SK-N-SH treated with all-trans-retinoic acid at 6 μM for 48 hours (cell line): ENCODE data around the gene ASF1B.

Experiments
- ATAC-seq: fragments of 200-7000 bp; cut with Tn5 transposase; 3 replicates; pipeline ENCODE4 v1.9.1; 2020; ENCODE audit warnings: mild to moderate bottlenecking, moderate library complexity
- ARNTL ChIP-seq: fragments of 450-650 bp; formaldehyde crosslinking; IDR thresholded peaks from 2 replicates; pipeline ENCODE4 v1.5.0; 2020; ENCODE audit warnings: low read depth, mild to moderate bottlenecking, moderate library complexity, borderline replicate concordance
- CSDC2 ChIP-seq: fragments of 250-450 bp; sonication (Bioruptor Pico); IDR thresholded peaks from 2 replicates; pipeline ENCODE4 v1.5.0; 2020; ENCODE audit warnings: mild to moderate bottlenecking, moderate library complexity
- ESRRG ChIP-seq: fragments of 250-450 bp; sonication (Bioruptor Pico); IDR thresholded peaks from 2 replicates; pipeline ENCODE4 v1.6.1; 2021; ENCODE audit warnings: mild to moderate bottlenecking
- GLIS3 ChIP-seq: fragments of 250-450 bp; sonication (Bioruptor Pico); IDR thresholded peaks from 2 replicates; pipeline ENCODE4 v1.5.0; 2020; ENCODE audit warnings: mild to moderate bottlenecking, moderate library complexity
- ISL1 ChIP-seq: fragments of 250-450 bp; sonication (Bioruptor Pico); IDR thresholded peaks from 2 replicates; pipeline ENCODE4 v2.1.2; 2022; ENCODE audit warnings: mild to moderate bottlenecking, moderate library complexity
- OSR1 ChIP-seq: fragments of 250-450 bp; sonication (Bioruptor Pico); IDR thresholded peaks from 2 replicates; pipeline ENCODE4 v1.8.0; 2022; ENCODE audit warnings: moderate library complexity, mild to moderate bottlenecking, inconsistent platforms
- TCF4 ChIP-seq: fragments of 250-450 bp; sonication (Bioruptor Pico); IDR thresholded peaks from 2 replicates; pipeline ENCODE4 v1.8.0; 2021; ENCODE audit warnings: mild to moderate bottlenecking, moderate library complexity, borderline replicate concordance
- TOX ChIP-seq: fragments of 250-450 bp; sonication (Bioruptor Pico); IDR thresholded peaks from 2 replicates; pipeline ENCODE4 v1.8.0; 2021; ENCODE audit warnings: mild to moderate bottlenecking, moderate library complexity, borderline replicate concordance
- TSHZ2 ChIP-seq: fragments of 250-450 bp; sonication (Bioruptor Pico); IDR thresholded peaks from 2 replicates; pipeline ENCODE4 v1.5.0; 2020; ENCODE audit warnings: mild to moderate bottlenecking, moderate library complexity
- ZC3H10 ChIP-seq: fragments of 250-450 bp; sonication (Bioruptor Pico); IDR thresholded peaks from 2 replicates; pipeline ENCODE4 v1.5.1; 2021; ENCODE audit warnings: mild to moderate bottlenecking, moderate library complexity
- ZFP3 ChIP-seq: fragments of 250-450 bp; sonication (Bioruptor Pico); IDR thresholded peaks from 2 replicates; pipeline ENCODE4 v1.5.0; 2020; ENCODE audit warnings: mild to moderate bottlenecking, moderate library complexity
- ZFP30 ChIP-seq: fragments of 450-650 bp; formaldehyde crosslinking; IDR thresholded peaks from 2 replicates; pipeline ENCODE4 v1.5.0; 2022; ENCODE audit warnings: mild to moderate bottlenecking, moderate library complexity
- ZNF565 ChIP-seq: fragments of 450-650 bp; formaldehyde crosslinking; conservative IDR thresholded peaks from 2 replicates; pipeline ENCODE4 v1.5.0; 2020; ENCODE audit warnings: low read depth, mild to moderate bottlenecking, moderate library complexity
- ZNF70 ChIP-seq: fragments of 450-650 bp; formaldehyde crosslinking; IDR thresholded peaks from 2 replicates; pipeline ENCODE4 v1.5.0; 2020; ENCODE audit warnings: mild to moderate bottlenecking, moderate library complexity
- ZNF8 ChIP-seq: fragments of 450-650 bp; formaldehyde crosslinking; IDR thresholded peaks from 2 replicates; pipeline ENCODE4 v1.5.0; 2020; ENCODE audit warnings: mild to moderate bottlenecking, moderate library complexity
- TF ChIP-seq, protein P1 (sequence below): fragments of 250-450 bp; sonication (Bioruptor Pico); IDR thresholded peaks from 2 replicates; pipeline ENCODE4 v1.5.1; 2020; ENCODE audit warnings: low read depth, mild to moderate bottlenecking, moderate library complexity
- TF ChIP-seq, protein P2 (sequence below): fragments of 250-450 bp; sonication (Bioruptor Pico); IDR thresholded peaks from 2 replicates; pipeline ENCODE4 v1.5.1; 2021; ENCODE audit warnings: mild to moderate bottlenecking, moderate library complexity
- TF ChIP-seq, protein P3 (sequence below): fragments of 250-450 bp; sonication (Bioruptor Pico); IDR thresholded peaks from 2 replicates; pipeline ENCODE4 v1.8.0; 2021; ENCODE audit warnings: low read depth, mild to moderate bottlenecking, moderate library complexity, borderline replicate concordance

ASF1B gene

DNA sequence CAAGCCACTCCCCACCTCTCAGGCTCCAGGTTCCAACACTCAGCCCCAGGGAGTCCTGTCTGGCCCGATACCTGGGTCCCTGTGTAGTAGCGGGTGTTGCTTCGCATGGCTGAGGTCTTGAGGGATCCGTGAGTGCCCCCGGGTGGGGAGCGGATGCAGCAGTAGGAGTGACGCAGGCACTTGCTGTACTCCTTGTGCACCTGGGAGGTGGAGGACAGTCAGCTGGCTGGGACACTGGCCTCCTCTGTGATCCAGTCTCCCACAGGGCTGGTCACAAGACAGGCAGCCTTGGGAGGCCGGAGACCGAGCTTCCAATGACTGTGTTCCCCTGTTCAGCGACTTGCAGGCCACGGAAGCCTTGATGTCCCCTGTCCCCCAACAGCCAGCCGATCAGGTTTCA is 16.3 kb upstream of the ASF1B start (continued):
- TF ChIP-seq, protein P1, sequence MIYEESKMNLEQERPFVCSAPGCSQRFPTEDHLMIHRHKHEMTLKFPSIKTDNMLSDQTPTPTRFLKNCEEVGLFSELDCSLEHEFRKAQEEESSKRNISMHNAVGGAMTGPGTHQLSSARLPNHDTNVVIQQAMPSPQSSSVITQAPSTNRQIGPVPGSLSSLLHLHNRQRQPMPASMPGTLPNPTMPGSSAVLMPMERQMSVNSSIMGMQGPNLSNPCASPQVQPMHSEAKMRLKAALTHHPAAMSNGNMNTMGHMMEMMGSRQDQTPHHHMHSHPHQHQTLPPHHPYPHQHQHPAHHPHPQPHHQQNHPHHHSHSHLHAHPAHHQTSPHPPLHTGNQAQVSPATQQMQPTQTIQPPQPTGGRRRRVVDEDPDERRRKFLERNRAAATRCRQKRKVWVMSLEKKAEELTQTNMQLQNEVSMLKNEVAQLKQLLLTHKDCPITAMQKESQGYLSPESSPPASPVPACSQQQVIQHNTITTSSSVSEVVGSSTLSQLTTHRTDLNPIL (CRISPR knock-in tag): no peak
- TF ChIP-seq TSHZ2 (CRISPR knock-in tag) (no peak), GLIS3 (CRISPR knock-in tag) (no peak)

DNA sequence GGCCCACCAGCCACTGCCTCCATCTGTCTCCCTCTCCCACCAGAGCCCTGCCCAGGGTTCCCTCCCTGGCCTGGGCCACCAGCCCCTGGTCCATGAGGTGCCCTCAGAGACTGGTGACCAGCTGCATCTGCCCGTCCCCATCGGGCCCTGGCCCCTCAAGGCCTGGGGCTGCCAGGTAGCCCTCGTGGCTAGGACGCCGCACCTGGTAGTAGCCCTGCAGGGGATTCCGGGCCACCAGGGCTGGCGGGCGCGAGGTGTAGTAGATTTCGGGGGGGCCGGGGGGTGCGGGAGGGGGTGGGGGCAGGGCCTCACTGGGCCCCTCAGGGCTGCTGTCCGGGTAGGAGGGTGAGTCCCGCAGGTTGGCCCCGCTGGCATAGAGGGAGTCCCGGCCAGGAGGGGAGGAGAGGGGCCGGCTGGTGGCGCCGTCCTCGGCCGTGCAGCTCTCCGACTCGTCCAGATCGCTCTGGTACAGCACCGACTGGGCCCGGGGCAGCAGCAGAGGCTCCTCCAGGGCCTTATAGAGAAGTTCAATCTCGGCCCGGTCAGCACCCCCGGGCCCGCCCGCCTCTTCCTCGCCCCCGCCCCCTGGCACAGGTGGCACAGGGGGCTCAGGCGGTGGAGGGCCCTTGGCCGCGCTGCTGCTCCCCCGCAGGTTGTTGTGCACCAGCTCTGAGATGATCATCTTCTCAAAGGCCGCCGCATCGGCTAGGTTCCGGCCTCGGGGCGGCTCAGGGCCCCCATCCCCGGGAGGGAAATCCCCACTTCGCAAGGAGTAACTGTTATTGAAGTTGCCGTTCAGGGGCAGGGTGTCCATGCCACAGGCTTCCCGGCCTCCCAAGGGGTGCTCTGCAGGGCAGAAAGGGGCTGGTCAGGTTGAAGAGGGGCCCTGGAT is 14.6 kb upstream of the ASF1B start:
- TF ChIP-seq OSR1 (CRISPR knock-in tag): no peak
- TF ChIP-seq ESRRG: no peak
- ATAC-seq: no peak

GRCh38 chr19:14150041-14150769 is 13.8 kb upstream of the ASF1B start:
- ATAC-seq: no peak
- TF ChIP-seq, protein P2, sequence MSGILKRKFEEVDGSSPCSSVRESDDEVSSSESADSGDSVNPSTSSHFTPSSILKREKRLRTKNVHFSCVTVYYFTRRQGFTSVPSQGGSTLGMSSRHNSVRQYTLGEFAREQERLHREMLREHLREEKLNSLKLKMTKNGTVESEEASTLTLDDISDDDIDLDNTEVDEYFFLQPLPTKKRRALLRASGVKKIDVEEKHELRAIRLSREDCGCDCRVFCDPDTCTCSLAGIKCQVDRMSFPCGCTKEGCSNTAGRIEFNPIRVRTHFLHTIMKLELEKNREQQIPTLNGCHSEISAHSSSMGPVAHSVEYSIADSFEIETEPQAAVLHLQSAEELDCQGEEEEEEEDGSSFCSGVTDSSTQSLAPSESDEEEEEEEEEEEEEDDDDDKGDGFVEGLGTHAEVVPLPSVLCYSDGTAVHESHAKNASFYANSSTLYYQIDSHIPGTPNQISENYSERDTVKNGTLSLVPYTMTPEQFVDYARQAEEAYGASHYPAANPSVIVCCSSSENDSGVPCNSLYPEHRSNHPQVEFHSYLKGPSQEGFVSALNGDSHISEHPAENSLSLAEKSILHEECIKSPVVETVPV (CRISPR knock-in tag): no peak
- TF ChIP-seq ZFP3 (CRISPR knock-in tag) (no peak), ISL1 (CRISPR knock-in tag) (no peak), ZNF565 (no peak), GLIS3 (CRISPR knock-in tag) (no peak), ZC3H10 (CRISPR knock-in tag) (no peak), ZNF70 (CRISPR knock-in tag) (no peak), TOX (CRISPR knock-in tag) (no peak), ZFP30 (CRISPR knock-in tag) (no peak), OSR1 (CRISPR knock-in tag) (no peak), ARNTL (CRISPR knock-in tag) (no peak), TCF4 (no peak), ZNF8 (CRISPR knock-in tag) (no peak), CSDC2 (no peak)
- TF ChIP-seq, protein P3, sequence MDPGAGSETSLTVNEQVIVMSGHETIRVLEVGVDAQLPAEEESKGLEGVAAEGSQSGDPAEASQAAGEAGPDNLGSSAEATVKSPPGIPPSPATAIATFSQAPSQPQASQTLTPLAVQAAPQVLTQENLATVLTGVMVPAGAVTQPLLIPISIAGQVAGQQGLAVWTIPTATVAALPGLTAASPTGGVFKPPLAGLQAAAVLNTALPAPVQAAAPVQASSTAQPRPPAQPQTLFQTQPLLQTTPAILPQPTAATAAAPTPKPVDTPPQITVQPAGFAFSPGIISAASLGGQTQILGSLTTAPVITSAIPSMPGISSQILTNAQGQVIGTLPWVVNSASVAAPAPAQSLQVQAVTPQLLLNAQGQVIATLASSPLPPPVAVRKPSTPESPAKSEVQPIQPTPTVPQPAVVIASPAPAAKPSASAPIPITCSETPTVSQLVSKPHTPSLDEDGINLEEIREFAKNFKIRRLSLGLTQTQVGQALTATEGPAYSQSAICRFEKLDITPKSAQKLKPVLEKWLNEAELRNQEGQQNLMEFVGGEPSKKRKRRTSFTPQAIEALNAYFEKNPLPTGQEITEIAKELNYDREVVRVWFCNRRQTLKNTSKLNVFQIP (CRISPR knock-in tag): no peak

DNA sequence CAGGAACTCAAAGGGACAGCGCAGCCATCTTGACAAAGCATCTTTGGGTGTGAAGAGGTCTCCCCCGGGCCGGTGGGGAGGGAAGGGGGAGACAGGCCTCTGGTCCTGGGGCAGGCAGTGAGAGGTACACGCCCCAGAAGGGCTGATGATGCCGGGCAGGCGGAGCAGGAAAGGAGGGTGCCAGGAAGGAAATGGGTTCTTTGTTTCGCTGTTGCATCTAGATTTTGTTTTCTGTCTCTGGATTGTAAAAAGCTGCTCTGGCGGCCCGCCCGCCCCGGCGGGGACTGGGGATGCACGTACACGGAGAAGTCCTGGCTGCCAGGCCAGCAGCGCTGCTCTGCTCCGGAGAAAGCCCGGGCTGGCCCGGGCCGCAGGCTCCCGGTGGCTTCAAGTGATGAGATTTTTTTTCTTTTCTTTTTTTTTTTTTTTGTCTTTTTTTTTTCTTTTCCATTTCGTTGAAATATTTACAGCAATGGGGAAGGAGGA is 13.2 kb upstream of the ASF1B start:
- no peak for TF ChIP-seq TOX (CRISPR knock-in tag)
- TF ChIP-seq, protein P2 (CRISPR knock-in tag): no peak
- no peak for TF ChIP-seq ZNF70 (CRISPR knock-in tag)
- no peak for TF ChIP-seq ARNTL (CRISPR knock-in tag)
- ATAC-seq: no peak
